GM23338 (cell line): ENCODE results near the gene WWOX. TPM values are rescaled to one million over a fixed set of nuclear protein-coding genes. Genes with fewer than 3 reads are reported as not detected.

Experiments
- ATAC-seq: fragments of 200-7000 bp; cut with Tn5 transposase; 3 replicates; pipeline ENCODE4 v1.9.1; 2020
- DNase-seq: peaks from one replicate; pipeline ENCODE4 v3.0.0-alpha.2; 2015; ENCODE audit warnings: low spot score
- H2AFZ ChIP-seq: fragments of 200-600 bp; sonication (generic); 2 replicates; pipeline ENCODE4 v1.8.0; 2016; ENCODE audit warnings: antibody characterized with exemption, mild to moderate bottlenecking, moderate library complexity
- H3F3A ChIP-seq: fragments of 200-600 bp; sonication (generic); replicated peaks from 2 replicates; pipeline ENCODE4 v1.8.0; 2017; ENCODE audit warnings: antibody characterized with exemption, mixed run types, low read depth
- H3K27ac ChIP-seq: fragments of 200-600 bp; sonication (generic); 2 replicates; pipeline ENCODE4 v1.6.1; 2016; ENCODE audit warnings: low read depth
- H3K27me3 ChIP-seq: fragments of 200-600 bp; sonication (generic); 2 replicates; pipeline ENCODE4 v1.8.0; 2016; ENCODE audit warnings: mild to moderate bottlenecking, mixed run types, moderate library complexity; ENCODE audit not compliant: insufficient read depth
- H3K36me3 ChIP-seq: fragments of 200-600 bp; sonication (generic); 2 replicates; pipeline ENCODE4 v1.8.0; 2016; ENCODE audit warnings: mild to moderate bottlenecking; ENCODE audit not compliant: insufficient read depth
- H3K4me1 ChIP-seq: fragments of 200-600 bp; sonication (generic); 2 replicates; pipeline ENCODE4 v1.8.0; 2016; ENCODE audit warnings: mild to moderate bottlenecking, moderate library complexity; ENCODE audit not compliant: insufficient read depth
- H3K4me2 ChIP-seq: fragments of 200-600 bp; sonication (generic); 2 replicates; pipeline ENCODE4 v1.7.1; 2017; ENCODE audit warnings: mixed run types
- H3K4me3 ChIP-seq: fragments of 200-600 bp; sonication (generic); 2 replicates; pipeline ENCODE4 v1.6.1; 2016; ENCODE audit warnings: mixed run types
- H3K79me2 ChIP-seq: fragments of 200-600 bp; sonication (generic); replicated peaks from 2 replicates; pipeline ENCODE4 v1.8.0; 2017; ENCODE audit warnings: mild to moderate bottlenecking; ENCODE audit not compliant: insufficient read depth
- H3K9me2 ChIP-seq: fragments of 200-600 bp; sonication (generic); 2 replicates; pipeline ENCODE4 v1.8.0; 2017; ENCODE audit not compliant: insufficient read depth
- H4K20me1 ChIP-seq: fragments of 200-600 bp; sonication (generic); replicated peaks from 2 replicates; pipeline ENCODE4 v1.8.0; 2017; ENCODE audit warnings: mild to moderate bottlenecking; ENCODE audit not compliant: insufficient read depth
- H3K27ac Mint-ChIP-seq: 2 replicates; pipeline ENCODE4 v1.8.0; 2020; ENCODE audit warnings: inconsistent platforms, mild to moderate bottlenecking, moderate library complexity, mixed read lengths
- H3K27me3 Mint-ChIP-seq: 3 replicates; pipeline ENCODE4 v1.8.0; 2022; ENCODE audit warnings: low read depth, mild to moderate bottlenecking, moderate library complexity, mixed read lengths, inconsistent platforms; ENCODE audit not compliant: insufficient read depth, poor library complexity
- H3K36me3 Mint-ChIP-seq: 3 replicates; pipeline ENCODE4 v1.8.0; 2021; ENCODE audit warnings: low read depth, mild to moderate bottlenecking, inconsistent platforms, moderate library complexity, mixed read lengths
- H3K4me1 Mint-ChIP-seq: 3 replicates; pipeline ENCODE4 v1.8.0; 2020; ENCODE audit warnings: mild to moderate bottlenecking, inconsistent platforms, mixed read lengths
- H3K4me3 Mint-ChIP-seq: 3 replicates; pipeline ENCODE4 v1.8.0; 2021; ENCODE audit warnings: moderate library complexity, mild to moderate bottlenecking, inconsistent platforms, mixed read lengths
- H3K9me3 Mint-ChIP-seq: 3 replicates; pipeline ENCODE4 v1.8.0; 2020; ENCODE audit warnings: moderate library complexity, mild to moderate bottlenecking, inconsistent platforms, mixed read lengths
- CREB1 ChIP-seq: fragments of 250-450 bp; sonication (Bioruptor Pico); IDR thresholded peaks from 2 replicates; pipeline ENCODE4 v1.5.0; 2020; ENCODE audit warnings: low read depth, mild to moderate bottlenecking, moderate library complexity
- EZH2 ChIP-seq: fragments of 200-600 bp; sonication (generic); IDR thresholded peaks from one replicate; pipeline ENCODE4 v1.8.0; 2017; ENCODE audit warnings: antibody characterized with exemption, mild to moderate bottlenecking, low read depth; ENCODE audit not compliant: unreplicated experiment
- EZH2phosphoT487 ChIP-seq: fragments of 200-600 bp; sonication (generic); IDR thresholded peaks from one replicate; pipeline ENCODE4 v1.8.1; 2018; ENCODE audit warnings: antibody characterized with exemption; ENCODE audit not compliant: unreplicated experiment
- JUNB ChIP-seq: IDR thresholded peaks from one replicate; pipeline ENCODE4 v1.6.1; 2016; ENCODE audit warnings: antibody characterized with exemption; ENCODE audit not compliant: unreplicated experiment
- NANOG ChIP-seq: IDR thresholded peaks from 2 replicates; pipeline ENCODE4 v1.6.1; 2016; ENCODE audit warnings: antibody characterized with exemption, borderline replicate concordance
- POLR2AphosphoS5 ChIP-seq: IDR thresholded peaks from 2 replicates; pipeline ENCODE4 v1.6.1; 2016; ENCODE audit warnings: antibody characterized with exemption, low read depth
- STAT1 ChIP-seq: IDR thresholded peaks from one replicate; pipeline ENCODE4 v1.6.1; 2016; ENCODE audit warnings: antibody characterized with exemption; ENCODE audit not compliant: unreplicated experiment
- ZNF114 ChIP-seq: fragments of 250-450 bp; sonication (Bioruptor Pico); IDR thresholded peaks from 2 replicates; pipeline ENCODE4 v1.5.0; 2020; ENCODE audit warnings: mild to moderate bottlenecking, moderate library complexity
- ZNF331 ChIP-seq: fragments of 250-450 bp; sonication (Bioruptor Pico); IDR thresholded peaks from 2 replicates; pipeline ENCODE4 v1.5.0; 2020; ENCODE audit warnings: low read depth, mild to moderate bottlenecking, moderate library complexity
- polyA plus RNA-seq: library from polyadenylated mRNA; unstranded; fragments of >200 nt; fragmentation: Nextera tagmentation; extraction: Ambion mirVana; gene quantifications from 2 replicates; pipeline ENCODE4 v1.2.1, GENCODE V29; 2016
- total RNA-seq: library from RNA; depleted of rRNA; stranded (reverse); fragments of >200 nt; shearing (Covaris generic); gene quantifications from 2 replicates; pipeline ENCODE4 v1.2.3, GENCODE V29; 2014
- TF ChIP-seq, protein P1 (sequence below): IDR thresholded peaks from 2 replicates; pipeline ENCODE4 v1.6.1; 2016; ENCODE audit warnings: antibody characterized with exemption
- TF ChIP-seq, protein P2 (sequence below), 2 experiments: fragments of 200-600 bp in 1 of 2; sonication (generic) in 1 of 2; conservative IDR thresholded peaks; 2 replicates each; pipeline versions ENCODE4 v1.5.1 to v1.6.1; 2016 to 2017; ENCODE audit warnings: antibody characterized with exemption in 2 of 2, low read depth in 2 of 2, mild to moderate bottlenecking in 2 of 2, moderate library complexity in 1 of 2
- TF ChIP-seq, protein P3 (sequence below): IDR thresholded peaks from one replicate; pipeline ENCODE4 v1.6.1; 2018; ENCODE audit warnings: antibody characterized with exemption; ENCODE audit not compliant: unreplicated experiment
- TF ChIP-seq, protein P4 (sequence below): fragments of 250-450 bp; sonication (Bioruptor Pico); IDR thresholded peaks from 2 replicates; pipeline ENCODE4 v1.5.0; 2020; ENCODE audit warnings: mild to moderate bottlenecking, moderate library complexity

The WWOX gene
- total and polyA plus RNA-seq, 2 experiments from 2014 or later, result 10.0 to 19.3 TPM

DNA sequence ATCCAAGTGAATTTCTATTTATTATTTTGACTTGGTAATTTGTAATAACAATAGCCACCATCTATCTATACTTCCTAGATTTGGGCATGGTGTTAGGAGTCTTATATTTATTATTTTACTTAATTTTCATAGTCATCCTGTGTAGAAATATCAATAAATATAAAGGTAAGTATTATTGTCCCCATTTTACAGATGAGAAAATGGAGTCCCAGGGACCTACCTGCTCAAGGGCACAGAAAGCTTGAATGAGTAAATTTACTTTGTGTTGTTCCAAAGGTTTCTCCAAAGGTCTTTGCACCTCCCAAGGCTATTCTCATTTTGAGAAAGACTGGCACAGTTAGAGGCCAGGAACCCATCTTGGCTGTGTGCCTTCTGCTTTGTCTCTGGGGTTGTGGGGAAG lies 738.3 kb downstream of the WWOX start:
- Mint-ChIP-seq H3K27ac (no peak overlapping the region), H3K4me1 (no peaks in the 10 kb centered on the region), H3K9me3 (no peaks in the 10 kb centered on the region; the same call in 2 of the 3 replicates), H3K4me3 (no peak overlapping the region), H3K27me3 (peaks cover 3% of the 10 kb centered on the region), H3K36me3 (no peaks in the 10 kb centered on the region)
- H3K4me2 ChIP-seq, result no peak overlapping the region
- no peaks in the 10 kb centered on the region for H3F3A ChIP-seq
- ATAC-seq (no peak), DNase-seq (no peak)
- H3K27me3 ChIP-seq, result no peaks in the 10 kb centered on the region
- no peaks in the 10 kb centered on the region for H3K4me1 ChIP-seq
- no peaks in the 10 kb centered on the region for H3K36me3 ChIP-seq
- no peak overlapping the region for H3K4me3 ChIP-seq
- no peaks in the 10 kb centered on the region for H4K20me1 ChIP-seq
- TF ChIP-seq, protein P1, sequence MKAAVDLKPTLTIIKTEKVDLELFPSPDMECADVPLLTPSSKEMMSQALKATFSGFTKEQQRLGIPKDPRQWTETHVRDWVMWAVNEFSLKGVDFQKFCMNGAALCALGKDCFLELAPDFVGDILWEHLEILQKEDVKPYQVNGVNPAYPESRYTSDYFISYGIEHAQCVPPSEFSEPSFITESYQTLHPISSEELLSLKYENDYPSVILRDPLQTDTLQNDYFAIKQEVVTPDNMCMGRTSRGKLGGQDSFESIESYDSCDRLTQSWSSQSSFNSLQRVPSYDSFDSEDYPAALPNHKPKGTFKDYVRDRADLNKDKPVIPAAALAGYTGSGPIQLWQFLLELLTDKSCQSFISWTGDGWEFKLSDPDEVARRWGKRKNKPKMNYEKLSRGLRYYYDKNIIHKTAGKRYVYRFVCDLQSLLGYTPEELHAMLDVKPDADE, result no peak
- no peak for TF ChIP-seq ZNF331 (CRISPR knock-in tag)
- no peak for TF ChIP-seq ZNF114 (CRISPR knock-in tag)
- TF ChIP-seq EZH2phosphoT487, result no peak
- TF ChIP-seq, protein P2, sequence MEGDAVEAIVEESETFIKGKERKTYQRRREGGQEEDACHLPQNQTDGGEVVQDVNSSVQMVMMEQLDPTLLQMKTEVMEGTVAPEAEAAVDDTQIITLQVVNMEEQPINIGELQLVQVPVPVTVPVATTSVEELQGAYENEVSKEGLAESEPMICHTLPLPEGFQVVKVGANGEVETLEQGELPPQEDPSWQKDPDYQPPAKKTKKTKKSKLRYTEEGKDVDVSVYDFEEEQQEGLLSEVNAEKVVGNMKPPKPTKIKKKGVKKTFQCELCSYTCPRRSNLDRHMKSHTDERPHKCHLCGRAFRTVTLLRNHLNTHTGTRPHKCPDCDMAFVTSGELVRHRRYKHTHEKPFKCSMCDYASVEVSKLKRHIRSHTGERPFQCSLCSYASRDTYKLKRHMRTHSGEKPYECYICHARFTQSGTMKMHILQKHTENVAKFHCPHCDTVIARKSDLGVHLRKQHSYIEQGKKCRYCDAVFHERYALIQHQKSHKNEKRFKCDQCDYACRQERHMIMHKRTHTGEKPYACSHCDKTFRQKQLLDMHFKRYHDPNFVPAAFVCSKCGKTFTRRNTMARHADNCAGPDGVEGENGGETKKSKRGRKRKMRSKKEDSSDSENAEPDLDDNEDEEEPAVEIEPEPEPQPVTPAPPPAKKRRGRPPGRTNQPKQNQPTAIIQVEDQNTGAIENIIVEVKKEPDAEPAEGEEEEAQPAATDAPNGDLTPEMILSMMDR (conservative IDR thresholded peaks at IDR 0.05; ENCODE audit: low read depth in 2 of 2), result no peak
- no peak for TF ChIP-seq CREB1 (CRISPR knock-in tag)
- TF ChIP-seq EZH2, result no peak
- TF ChIP-seq POLR2AphosphoS5, result no peak
- TF ChIP-seq, protein P3, sequence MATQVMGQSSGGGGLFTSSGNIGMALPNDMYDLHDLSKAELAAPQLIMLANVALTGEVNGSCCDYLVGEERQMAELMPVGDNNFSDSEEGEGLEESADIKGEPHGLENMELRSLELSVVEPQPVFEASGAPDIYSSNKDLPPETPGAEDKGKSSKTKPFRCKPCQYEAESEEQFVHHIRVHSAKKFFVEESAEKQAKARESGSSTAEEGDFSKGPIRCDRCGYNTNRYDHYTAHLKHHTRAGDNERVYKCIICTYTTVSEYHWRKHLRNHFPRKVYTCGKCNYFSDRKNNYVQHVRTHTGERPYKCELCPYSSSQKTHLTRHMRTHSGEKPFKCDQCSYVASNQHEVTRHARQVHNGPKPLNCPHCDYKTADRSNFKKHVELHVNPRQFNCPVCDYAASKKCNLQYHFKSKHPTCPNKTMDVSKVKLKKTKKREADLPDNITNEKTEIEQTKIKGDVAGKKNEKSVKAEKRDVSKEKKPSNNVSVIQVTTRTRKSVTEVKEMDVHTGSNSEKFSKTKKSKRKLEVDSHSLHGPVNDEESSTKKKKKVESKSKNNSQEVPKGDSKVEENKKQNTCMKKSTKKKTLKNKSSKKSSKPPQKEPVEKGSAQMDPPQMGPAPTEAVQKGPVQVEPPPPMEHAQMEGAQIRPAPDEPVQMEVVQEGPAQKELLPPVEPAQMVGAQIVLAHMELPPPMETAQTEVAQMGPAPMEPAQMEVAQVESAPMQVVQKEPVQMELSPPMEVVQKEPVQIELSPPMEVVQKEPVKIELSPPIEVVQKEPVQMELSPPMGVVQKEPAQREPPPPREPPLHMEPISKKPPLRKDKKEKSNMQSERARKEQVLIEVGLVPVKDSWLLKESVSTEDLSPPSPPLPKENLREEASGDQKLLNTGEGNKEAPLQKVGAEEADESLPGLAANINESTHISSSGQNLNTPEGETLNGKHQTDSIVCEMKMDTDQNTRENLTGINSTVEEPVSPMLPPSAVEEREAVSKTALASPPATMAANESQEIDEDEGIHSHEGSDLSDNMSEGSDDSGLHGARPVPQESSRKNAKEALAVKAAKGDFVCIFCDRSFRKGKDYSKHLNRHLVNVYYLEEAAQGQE, result no peak
- TF ChIP-seq NANOG, result no peak
- no peak for TF ChIP-seq STAT1
- TF ChIP-seq JUNB, result no peak
- TF ChIP-seq, protein P4, sequence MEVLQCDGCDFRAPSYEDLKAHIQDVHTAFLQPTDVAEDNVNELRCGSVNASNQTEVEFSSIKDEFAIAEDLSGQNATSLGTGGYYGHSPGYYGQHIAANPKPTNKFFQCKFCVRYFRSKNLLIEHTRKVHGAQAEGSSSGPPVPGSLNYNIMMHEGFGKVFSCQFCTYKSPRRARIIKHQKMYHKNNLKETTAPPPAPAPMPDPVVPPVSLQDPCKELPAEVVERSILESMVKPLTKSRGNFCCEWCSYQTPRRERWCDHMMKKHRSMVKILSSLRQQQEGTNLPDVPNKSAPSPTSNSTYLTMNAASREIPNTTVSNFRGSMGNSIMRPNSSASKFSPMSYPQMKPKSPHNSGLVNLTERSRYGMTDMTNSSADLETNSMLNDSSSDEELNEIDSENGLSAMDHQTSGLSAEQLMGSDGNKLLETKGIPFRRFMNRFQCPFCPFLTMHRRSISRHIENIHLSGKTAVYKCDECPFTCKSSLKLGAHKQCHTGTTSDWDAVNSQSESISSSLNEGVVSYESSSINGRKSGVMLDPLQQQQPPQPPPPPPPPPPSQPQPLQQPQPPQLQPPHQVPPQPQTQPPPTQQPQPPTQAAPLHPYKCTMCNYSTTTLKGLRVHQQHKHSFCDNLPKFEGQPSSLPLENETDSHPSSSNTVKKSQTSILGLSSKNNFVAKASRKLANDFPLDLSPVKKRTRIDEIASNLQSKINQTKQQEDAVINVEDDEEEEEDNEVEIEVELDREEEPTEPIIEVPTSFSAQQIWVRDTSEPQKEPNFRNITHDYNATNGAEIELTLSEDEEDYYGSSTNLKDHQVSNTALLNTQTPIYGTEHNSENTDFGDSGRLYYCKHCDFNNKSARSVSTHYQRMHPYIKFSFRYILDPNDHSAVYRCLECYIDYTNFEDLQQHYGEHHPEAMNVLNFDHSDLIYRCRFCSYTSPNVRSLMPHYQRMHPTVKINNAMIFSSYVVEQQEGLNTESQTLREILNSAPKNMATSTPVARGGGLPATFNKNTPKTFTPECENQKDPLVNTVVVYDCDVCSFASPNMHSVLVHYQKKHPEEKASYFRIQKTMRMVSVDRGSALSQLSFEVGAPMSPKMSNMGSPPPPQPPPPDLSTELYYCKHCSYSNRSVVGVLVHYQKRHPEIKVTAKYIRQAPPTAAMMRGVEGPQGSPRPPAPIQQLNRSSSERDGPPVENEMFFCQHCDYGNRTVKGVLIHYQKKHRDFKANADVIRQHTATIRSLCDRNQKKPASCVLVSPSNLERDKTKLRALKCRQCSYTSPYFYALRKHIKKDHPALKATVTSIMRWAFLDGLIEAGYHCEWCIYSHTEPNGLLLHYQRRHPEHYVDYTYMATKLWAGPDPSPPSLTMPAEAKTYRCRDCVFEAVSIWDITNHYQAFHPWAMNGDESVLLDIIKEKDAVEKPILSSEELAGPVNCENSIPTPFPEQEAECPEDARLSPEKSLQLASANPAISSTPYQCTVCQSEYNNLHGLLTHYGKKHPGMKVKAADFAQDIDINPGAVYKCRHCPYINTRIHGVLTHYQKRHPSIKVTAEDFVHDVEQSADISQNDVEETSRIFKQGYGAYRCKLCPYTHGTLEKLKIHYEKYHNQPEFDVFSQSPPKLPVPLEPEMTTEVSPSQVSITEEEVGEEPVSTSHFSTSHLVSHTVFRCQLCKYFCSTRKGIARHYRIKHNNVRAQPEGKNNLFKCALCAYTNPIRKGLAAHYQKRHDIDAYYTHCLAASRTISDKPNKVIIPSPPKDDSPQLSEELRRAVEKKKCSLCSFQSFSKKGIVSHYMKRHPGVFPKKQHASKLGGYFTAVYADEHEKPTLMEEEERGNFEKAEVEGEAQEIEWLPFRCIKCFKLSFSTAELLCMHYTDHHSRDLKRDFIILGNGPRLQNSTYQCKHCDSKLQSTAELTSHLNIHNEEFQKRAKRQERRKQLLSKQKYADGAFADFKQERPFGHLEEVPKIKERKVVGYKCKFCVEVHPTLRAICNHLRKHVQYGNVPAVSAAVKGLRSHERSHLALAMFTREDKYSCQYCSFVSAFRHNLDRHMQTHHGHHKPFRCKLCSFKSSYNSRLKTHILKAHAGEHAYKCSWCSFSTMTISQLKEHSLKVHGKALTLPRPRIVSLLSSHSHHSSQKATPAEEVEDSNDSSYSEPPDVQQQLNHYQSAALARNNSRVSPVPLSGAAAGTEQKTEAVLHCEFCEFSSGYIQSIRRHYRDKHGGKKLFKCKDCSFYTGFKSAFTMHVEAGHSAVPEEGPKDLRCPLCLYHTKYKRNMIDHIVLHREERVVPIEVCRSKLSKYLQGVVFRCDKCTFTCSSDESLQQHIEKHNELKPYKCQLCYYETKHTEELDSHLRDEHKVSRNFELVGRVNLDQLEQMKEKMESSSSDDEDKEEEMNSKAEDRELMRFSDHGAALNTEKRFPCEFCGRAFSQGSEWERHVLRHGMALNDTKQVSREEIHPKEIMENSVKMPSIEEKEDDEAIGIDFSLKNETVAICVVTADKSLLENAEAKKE (CRISPR knock-in tag), result no peak
- H3K79me2 ChIP-seq, result no peaks in the 10 kb centered on the region
- no peak overlapping the region for H3K27ac ChIP-seq
- H2AFZ ChIP-seq, result no peak overlapping the region
- no peaks in the 10 kb centered on the region; the same call in 1 of the 2 replicates for H3K9me2 ChIP-seq
